Peyer's patch (tissue), 4 donors: ENCODE data around the gene ZNF324B.

ENCODE experiments used
- POLR2A ChIP-seq, 2 donors: fragments of 450-650 bp; IDR thresholded peaks; one replicate each; pipeline ENCODE4 v1.5.1; 2017; ENCODE audit warnings: antibody characterized with exemption in 2 of 2, mild to moderate bottlenecking in 2 of 2, moderate library complexity in 2 of 2
- TF ChIP-seq, protein P1 (sequence below), 6 experiments: fragments of 450-650 bp in 4 of 6; fragments of 200-600 bp in 2 of 6; sonication (generic) in 1 of 6; IDR thresholded peaks; one replicate each; pipeline ENCODE4 v1.5.1; 2017 to 2019; ENCODE audit warnings: antibody characterized with exemption in 6 of 6, mild to moderate bottlenecking in 3 of 6, moderate library complexity in 1 of 6

DNA sequence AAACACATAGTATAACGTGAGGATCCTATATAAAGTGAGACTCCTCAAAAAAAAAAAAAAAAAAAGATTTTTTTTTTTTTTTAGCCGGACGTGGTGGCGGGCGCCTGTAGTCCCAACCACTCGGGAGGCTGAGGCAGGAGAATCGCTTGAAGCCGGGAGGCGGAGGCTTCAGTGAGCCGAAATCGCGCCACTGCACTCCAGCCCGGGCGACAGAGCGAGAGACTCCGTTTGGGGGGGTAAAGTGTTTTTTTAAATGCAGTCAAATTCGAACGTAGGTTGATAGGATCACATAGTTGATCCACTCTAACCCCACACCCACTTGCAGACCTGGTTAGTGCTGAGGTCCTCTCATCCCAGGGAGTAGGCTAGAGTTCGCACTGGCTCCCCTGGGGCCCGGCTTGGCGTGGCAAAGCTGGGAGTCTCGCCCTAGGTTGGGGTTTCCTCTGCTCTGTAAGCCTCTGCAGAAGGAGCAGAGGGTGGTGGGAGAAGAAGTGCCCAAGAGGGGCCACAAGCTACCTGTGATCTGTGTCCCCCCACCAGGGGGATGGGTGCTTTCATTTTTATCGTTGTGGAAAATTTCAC is 49.5 kb upstream of the ZNF324B start:
- TF ChIP-seq, protein P1, sequence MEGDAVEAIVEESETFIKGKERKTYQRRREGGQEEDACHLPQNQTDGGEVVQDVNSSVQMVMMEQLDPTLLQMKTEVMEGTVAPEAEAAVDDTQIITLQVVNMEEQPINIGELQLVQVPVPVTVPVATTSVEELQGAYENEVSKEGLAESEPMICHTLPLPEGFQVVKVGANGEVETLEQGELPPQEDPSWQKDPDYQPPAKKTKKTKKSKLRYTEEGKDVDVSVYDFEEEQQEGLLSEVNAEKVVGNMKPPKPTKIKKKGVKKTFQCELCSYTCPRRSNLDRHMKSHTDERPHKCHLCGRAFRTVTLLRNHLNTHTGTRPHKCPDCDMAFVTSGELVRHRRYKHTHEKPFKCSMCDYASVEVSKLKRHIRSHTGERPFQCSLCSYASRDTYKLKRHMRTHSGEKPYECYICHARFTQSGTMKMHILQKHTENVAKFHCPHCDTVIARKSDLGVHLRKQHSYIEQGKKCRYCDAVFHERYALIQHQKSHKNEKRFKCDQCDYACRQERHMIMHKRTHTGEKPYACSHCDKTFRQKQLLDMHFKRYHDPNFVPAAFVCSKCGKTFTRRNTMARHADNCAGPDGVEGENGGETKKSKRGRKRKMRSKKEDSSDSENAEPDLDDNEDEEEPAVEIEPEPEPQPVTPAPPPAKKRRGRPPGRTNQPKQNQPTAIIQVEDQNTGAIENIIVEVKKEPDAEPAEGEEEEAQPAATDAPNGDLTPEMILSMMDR (IDR thresholded peaks at IDR 0.05), result no peak
- TF ChIP-seq POLR2A (IDR thresholded peaks at IDR 0.05), result no peak
